Esophagus (tissue), 2 donors: Measurements from ENCODE around the gene TXNRD1. TPM values are rescaled to one million over a fixed set of nuclear protein-coding genes. Genes with fewer than 3 reads are reported as not detected.

Experiments used
- H3K27ac ChIP-seq, 2 donors: one replicate each; pipeline ENCODE4 v1.5.1; 2013; ENCODE audit warnings: low read depth in 2 of 2, mild to moderate bottlenecking in 2 of 2, inconsistent platforms in 1 of 2, low read length in 1 of 2, moderate library complexity in 1 of 2
- H3K27me3 ChIP-seq, 2 donors: one replicate each; pipeline ENCODE4 v1.6.1; 2013; ENCODE audit warnings: low read length in 2 of 2, control low read depth in 1 of 2, mild to moderate bottlenecking in 1 of 2; ENCODE audit not compliant: insufficient read depth in 2 of 2, control insufficient read depth in 1 of 2
- H3K36me3 ChIP-seq, 2 donors: one replicate each; pipeline ENCODE4 v1.6.1; 2013; ENCODE audit warnings: low read length in 1 of 2; ENCODE audit not compliant: control insufficient read depth in 2 of 2, insufficient read depth in 2 of 2
- H3K4me1 ChIP-seq, 2 donors: one replicate each; pipeline ENCODE4 v1.6.1; 2013; ENCODE audit warnings: low read length in 1 of 2; ENCODE audit not compliant: control insufficient read depth in 2 of 2, insufficient read depth in 2 of 2
- H3K4me3 ChIP-seq, 2 donors: one replicate each; pipeline ENCODE4 v1.5.1; 2013; ENCODE audit warnings: low read length in 2 of 2, mild to moderate bottlenecking in 2 of 2, low read depth in 1 of 2, moderate library complexity in 1 of 2
- H3K9me3 ChIP-seq, 2 donors: one replicate each; pipeline ENCODE4 v1.6.1; 2013; ENCODE audit warnings: mild to moderate bottlenecking in 2 of 2, low read depth in 1 of 2, low read length in 1 of 2, moderate library complexity in 1 of 2; ENCODE audit not compliant: control insufficient read depth in 2 of 2, insufficient read depth in 1 of 2
- WGBS, 2 donors: extraction: QIAGEN DNeasy Blood & Tissue Kit; methylation state at CpG; one replicate each; pipeline ENCODE4 v1.1.7; 2013; 5-methylcytosine and 5-hydroxymethylcytosine counted together
- polyA plus RNA-seq, 2 donors: library from polyadenylated mRNA; stranded (reverse); fragments of 200-250 nt; gene quantifications; one replicate each; pipeline ENCODE4 v1.2.3, GENCODE V29; 2013
- donor health status: healthy with polysubstance abuse.
- donor health status: Bipolar disorder and iron deficiency.

The TXNRD1 gene
- polyA plus RNA-seq, 2 donors = 8.8 to 20.0 TPM

- no peaks in the 10 kb centered on the region for H3K9me3 ChIP-seq
- H3K27me3 ChIP-seq = no peaks in the 10 kb centered on the region
- no peak overlapping the region for H3K4me3 ChIP-seq
- peaks cover 0 to 2% of the 10 kb centered on the region in 2 donors for H3K4me1 ChIP-seq
- WGBS, 2 donors = 65 to 73% methylated on average over 6 of the region's 6 CpGs
- H3K27ac ChIP-seq = no peak overlapping the region
- H3K36me3 ChIP-seq = peaks cover 1 to 3% of the 10 kb centered on the region in 2 donors
Observed at GRCh38 chr12:104306943-104307654, 91.5 kb downstream of the TXNRD1 start.

DNA sequence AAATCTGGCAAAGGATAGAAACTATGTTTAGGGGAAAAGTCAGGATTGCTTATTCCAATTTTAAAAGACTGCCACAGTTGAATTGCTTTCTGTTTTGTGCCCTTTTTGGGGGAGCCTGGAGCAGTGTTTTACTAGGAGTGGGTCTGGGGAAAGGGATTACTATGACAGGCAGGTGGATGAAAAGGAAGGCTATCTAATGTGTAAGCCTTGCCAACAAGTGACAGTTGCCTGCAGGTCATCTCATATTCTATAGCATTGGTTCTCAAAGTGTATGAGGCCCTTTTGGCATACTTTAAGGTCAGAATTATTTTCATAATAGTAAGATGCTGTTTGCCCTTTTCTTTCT, 92.0 kb downstream of the TXNRD1 start:
- Histone ChIP-seq H3K9me3 (no peaks in the 10 kb centered on the region), H3K27ac (no peak overlapping the region), H3K27me3 (no peaks in the 10 kb centered on the region), H3K36me3 (peaks cover 3% of the 10 kb centered on the region in 2 donors), H3K4me1 (peaks cover 0 to 2% of the 10 kb centered on the region in 2 donors), H3K4me3 (no peak overlapping the region)

GRCh38 chr12:104309446-104309993, 93.9 kb downstream of the TXNRD1 start:
- Histone ChIP-seq H3K36me3 (peaks cover 3% of the 10 kb centered on the region in 2 donors), H3K4me1 (no peaks in the 10 kb centered on the region), H3K4me3 (no peak overlapping the region), H3K9me3 (no peaks in the 10 kb centered on the region), H3K27me3 (no peaks in the 10 kb centered on the region), H3K27ac (no peak overlapping the region)
- WGBS, 2 donors = 93 to 95% methylated on average over 4 of the region's 4 CpGs

- Histone ChIP-seq H3K4me1 (no peaks in the 10 kb centered on the region), H3K27me3 (no peaks in the 10 kb centered on the region), H3K4me3 (no peak overlapping the region), H3K27ac (no peak overlapping the region), H3K9me3 (no peaks in the 10 kb centered on the region), H3K36me3 (peaks cover 6% of the 10 kb centered on the region in 2 donors)
- 76 to 87% methylated on average over 5 of the region's 5 CpGs for WGBS, 2 donors
Observed at GRCh38 chr12:104310751-104311633, 95.4 kb downstream of the TXNRD1 start.

- Histone ChIP-seq H3K27ac (no peak overlapping the region), H3K27me3 (no peaks in the 10 kb centered on the region), H3K4me1 (no peaks in the 10 kb centered on the region), H3K4me3 (no peak overlapping the region), H3K36me3 (peaks cover 6% of the 10 kb centered on the region in 2 donors), H3K9me3 (no peaks in the 10 kb centered on the region)
- WGBS, 2 donors = 91 to 98% methylated on average over 1 of the region's 1 CpG
Observed at GRCh38 chr12:104312202-104312601, 96.6 kb downstream of the TXNRD1 start.

GRCh38 chr12:104312654-104313053, 97.1 kb downstream of the TXNRD1 start:
- Histone ChIP-seq H3K27me3 (no peaks in the 10 kb centered on the region), H3K36me3 (peaks cover 6 to 10% of the 10 kb centered on the region in 2 donors), H3K9me3 (no peaks in the 10 kb centered on the region), H3K4me3 (no peak overlapping the region), H3K27ac (no peak overlapping the region), H3K4me1 (no peaks in the 10 kb centered on the region)
- WGBS, 2 donors = 100% methylated on average over 1 of the region's 1 CpG

GRCh38 chr12:104313568-104314241, 98.1 kb downstream of the TXNRD1 start:
- Histone ChIP-seq H3K9me3 (no peaks in the 10 kb centered on the region), H3K4me3 (no peak overlapping the region), H3K4me1 (no peaks in the 10 kb centered on the region), H3K27me3 (no peaks in the 10 kb centered on the region), H3K36me3 (peaks cover 6 to 13% of the 10 kb centered on the region in 2 donors), H3K27ac (no peak overlapping the region)
- WGBS, 2 donors = 58 to 76% methylated on average over 4 of the region's 4 CpGs

DNA sequence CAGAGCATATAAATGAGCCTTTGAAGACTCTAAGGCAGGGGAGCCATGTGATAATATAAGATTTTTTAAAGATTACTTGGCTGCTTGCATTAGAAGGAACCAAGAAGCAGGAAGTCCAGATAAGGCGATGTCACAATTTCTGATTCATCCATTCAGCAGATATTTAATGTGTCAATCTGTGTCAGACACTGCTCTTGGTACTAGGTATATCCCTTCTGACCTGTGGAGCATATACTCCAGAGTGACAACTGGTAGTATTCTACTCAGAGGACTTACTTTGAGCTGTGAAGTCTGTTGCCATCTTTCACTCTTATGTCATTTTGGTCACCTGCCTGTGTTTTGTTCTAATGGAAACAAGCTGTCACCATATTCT, 98.6 kb downstream of the TXNRD1 start:
- peaks cover 6 to 13% of the 10 kb centered on the region in 2 donors for H3K36me3 ChIP-seq
- H3K9me3 ChIP-seq = no peaks in the 10 kb centered on the region
- H3K4me1 ChIP-seq = no peaks in the 10 kb centered on the region
- no peak overlapping the region for H3K27ac ChIP-seq
- H3K4me3 ChIP-seq = no peak overlapping the region
- 81 to 93% methylated on average over 1 of the region's 1 CpG for WGBS, 2 donors
- no peaks in the 10 kb centered on the region for H3K27me3 ChIP-seq
